ENCODE results near the gene EML2. TPM values are rescaled to one million over a fixed set of nuclear protein-coding genes. Genes with fewer than 3 reads are reported as not detected.

Gene EML2
- total and polyA plus RNA-seq, 2 of the 8 experiments (the other 6 are each of a cell fraction or from before 2014, with no cell fraction given), result 28.8 to 29.4 TPM

GRCh38 chr19:45615795-45616703 lies 23.1 kb downstream of the EML2 start (continued):
- TF ChIP-seq CHD7 (IDR thresholded peaks at IDR 0.05; ENCODE audit: insufficient replicate concordance, low read length) (no peak), NANOG (IDR thresholded peaks at IDR 0.05; ENCODE audit: insufficient read depth, low read depth, low read length, poor library complexity, severe bottlenecking) (no peak), KDM4A (IDR thresholded peaks at IDR 0.05; ENCODE audit: low read depth, low read length, severe bottlenecking) (no peak), EGR1 (IDR thresholded peaks at IDR 0.05; ENCODE audit: borderline replicate concordance, low read depth, low read length) (no peak), CBX5 (IDR thresholded peaks at IDR 0.05; ENCODE audit: low read depth, low read length) (no peak), BACH1 (IDR thresholded peaks at IDR 0.05; ENCODE audit: low read length) (no peak), CBX8 (IDR thresholded peaks at IDR 0.05; ENCODE audit: borderline replicate concordance, low read depth, low read length) (no peak), CHD1 (IDR thresholded peaks at IDR 0.05; ENCODE audit: low read depth, low read length) (peak; percentile 57; the same call in 1 of the 2 replicates), YY1 (IDR thresholded peaks at IDR 0.05; ENCODE audit: low read depth, low read length) (no peak)

Data from H1 (cell line).